Measurements from ENCODE around the gene NRDC.
"Not testable (repeated sequence)": the region's sequence is repeated elsewhere in the genome, so short reads cannot be mapped to it uniquely, and the experiment has no call there.

Gene NRDC

GRCh38 chr1:51877434-51878307 lies 856 bp downstream of the NRDC start:
- DNase-seq (ENCODE audit: low spot score) = peak; percentile 50

- DNase-seq (ENCODE audit: low spot score) = no peak
These were observed 2.7 kb downstream of the NRDC start for GRCh38 chr1:51875836-51876235.

GRCh38 chr1:51875291-51875772 lies 3.2 kb downstream of the NRDC start:
- peak; percentile 53 for DNase-seq (ENCODE audit: low spot score)

- DNase-seq (ENCODE audit: low spot score) = not testable (repeated sequence)
These were observed 5.3 kb downstream of the NRDC start for GRCh38 chr1:51873270-51873669.

GRCh38 chr1:51871351-51871975 lies 7.1 kb downstream of the NRDC start:
- no peak for DNase-seq (ENCODE audit: low spot score)

GRCh38 chr1:51870603-51871350 lies 7.8 kb downstream of the NRDC start:
- DNase-seq (ENCODE audit: low spot score) = no peak

GRCh38 chr1:51867479-51868232 lies 10.9 kb downstream of the NRDC start:
- DNase-seq (ENCODE audit: low spot score) = no peak

GRCh38 chr1:51863384-51863783 lies 15.1 kb downstream of the NRDC start:
- no peak for DNase-seq (ENCODE audit: low spot score)

GRCh38 chr1:51861669-51862068 lies 16.9 kb downstream of the NRDC start:
- DNase-seq (ENCODE audit: low spot score) = no peak

GRCh38 chr1:51859735-51860134 lies 18.8 kb downstream of the NRDC start:
- DNase-seq (ENCODE audit: low spot score) = no peak

- no peak for DNase-seq (ENCODE audit: low spot score)
These were observed 19.2 kb downstream of the NRDC start for GRCh38 chr1:51859333-51859732.

GRCh38 chr1:51858892-51859291 lies 19.6 kb downstream of the NRDC start:
- DNase-seq (ENCODE audit: low spot score) = no peak

- DNase-seq (ENCODE audit: low spot score) = no peak
These were observed 21.8 kb downstream of the NRDC start for GRCh38 chr1:51856745-51857144.

GRCh38 chr1:51855624-51856023 lies 22.9 kb downstream of the NRDC start:
- no peak for DNase-seq (ENCODE audit: low spot score)

GRCh38 chr1:51853360-51853759 lies 25.2 kb downstream of the NRDC start:
- DNase-seq (ENCODE audit: low spot score) = no peak

GRCh38 chr1:51851882-51852396 lies 26.6 kb downstream of the NRDC start:
- DNase-seq (ENCODE audit: low spot score) = no peak

- DNase-seq (ENCODE audit: low spot score) = peak; percentile 41
These were observed 27.9 kb downstream of the NRDC start for GRCh38 chr1:51850420-51851223.

GRCh38 chr1:51847294-51847920 lies 31.1 kb downstream of the NRDC start:
- no peak for DNase-seq (ENCODE audit: low spot score)

- DNase-seq (ENCODE audit: low spot score) = no peak
These were observed 34.6 kb downstream of the NRDC start for GRCh38 chr1:51843948-51844347.

- no peak for DNase-seq (ENCODE audit: low spot score)
These were observed 36.3 kb downstream of the NRDC start for GRCh38 chr1:51842261-51842660.

Measured in hematopoietic multipotent progenitor cell treated with erythropoietin and hydrocortisone succinate and interleukin-3 and kit ligand, for 15 days (in vitro differentiated cells).